SKM-1 (cell line): ENCODE measurements around the gene NELFE.
"Not testable (repeated sequence)": the region's sequence is repeated elsewhere in the genome, so short reads cannot be mapped to it uniquely, and the experiment has no call there.

ENCODE experiments used
- DNase-seq: peaks from one replicate; lab custom pipeline; 2025; ENCODE audit not compliant: unreplicated experiment; lab: John Stamatoyannopoulos, UW

Gene NELFE

DNA sequence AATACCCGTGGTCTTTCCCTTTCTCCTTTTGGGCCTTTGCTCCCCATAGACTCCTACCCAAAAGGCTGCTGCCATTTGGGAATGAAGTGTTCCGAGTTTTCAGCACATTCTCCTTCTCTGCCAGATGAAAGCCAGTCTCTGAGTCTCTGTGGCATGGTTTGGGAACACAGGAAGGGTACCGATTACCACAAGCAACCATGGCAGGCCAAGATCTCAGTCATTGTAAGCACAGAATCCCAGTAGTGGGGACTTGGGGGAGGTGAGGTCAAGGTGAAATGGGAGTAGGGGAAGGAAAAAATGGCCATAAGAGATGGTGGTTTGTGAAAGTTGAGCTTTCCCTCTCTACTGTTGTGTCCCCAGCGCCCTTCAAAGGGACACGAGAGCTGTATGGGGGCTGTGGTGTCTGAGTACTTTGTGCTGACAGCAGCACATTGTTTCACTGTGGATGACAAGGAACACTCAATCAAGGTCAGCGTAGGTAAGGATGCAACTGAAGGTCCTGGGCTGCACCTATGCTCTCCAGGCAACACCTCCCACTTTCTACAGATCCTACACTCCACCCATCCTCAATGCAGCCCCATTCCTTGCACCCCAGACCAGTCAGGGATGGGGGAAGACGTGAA, 8.7 kb downstream of the NELFE start:
- no peak for DNase-seq

DNA sequence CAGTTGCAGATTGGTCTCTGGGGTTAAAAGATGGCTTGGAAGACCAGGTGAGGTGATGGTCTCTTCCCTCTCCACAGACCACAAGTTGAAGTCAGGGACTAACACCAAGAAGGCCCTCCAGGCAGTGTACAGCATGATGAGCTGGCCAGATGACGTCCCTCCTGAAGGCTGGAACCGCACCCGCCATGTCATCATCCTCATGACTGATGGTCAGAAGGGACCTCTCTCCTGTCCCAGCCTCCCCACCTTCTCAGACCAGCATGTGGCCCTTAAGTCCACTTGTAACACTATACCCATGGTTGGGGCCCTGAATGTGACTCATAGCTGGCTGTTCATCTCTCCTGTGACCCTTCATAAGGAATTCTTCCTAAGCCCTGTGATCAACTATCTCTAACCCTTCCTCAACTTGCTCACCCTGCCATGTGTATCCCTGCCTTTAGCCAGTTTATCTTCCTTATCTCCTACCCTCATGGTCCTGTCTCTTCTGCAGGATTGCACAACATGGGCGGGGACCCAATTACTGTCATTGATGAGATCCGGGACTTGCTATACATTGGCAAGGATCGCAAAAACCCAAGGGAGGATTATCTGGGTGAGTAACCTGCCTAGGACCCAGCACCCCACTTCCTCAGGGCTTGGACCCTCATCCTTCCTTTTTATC, 9.9 kb downstream of the NELFE start:
- DNase-seq = no peak

DNA sequence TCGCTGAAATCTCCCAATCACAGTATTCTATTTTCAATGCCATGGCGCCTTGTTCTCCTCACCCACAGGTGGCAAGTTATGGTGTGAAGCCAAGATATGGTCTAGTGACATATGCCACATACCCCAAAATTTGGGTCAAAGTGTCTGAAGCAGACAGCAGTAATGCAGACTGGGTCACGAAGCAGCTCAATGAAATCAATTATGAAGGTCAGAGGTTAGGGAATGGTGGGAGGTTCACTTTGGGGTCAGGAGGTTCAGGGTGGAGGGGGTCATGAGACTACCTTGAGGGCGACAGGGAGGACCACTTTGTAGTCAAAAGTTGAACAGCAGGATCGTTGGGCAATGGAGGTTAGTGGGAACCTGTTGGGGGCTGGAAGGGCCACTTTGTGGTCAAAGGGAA, 10.5 kb downstream of the NELFE start:
- no peak for DNase-seq

DNA sequence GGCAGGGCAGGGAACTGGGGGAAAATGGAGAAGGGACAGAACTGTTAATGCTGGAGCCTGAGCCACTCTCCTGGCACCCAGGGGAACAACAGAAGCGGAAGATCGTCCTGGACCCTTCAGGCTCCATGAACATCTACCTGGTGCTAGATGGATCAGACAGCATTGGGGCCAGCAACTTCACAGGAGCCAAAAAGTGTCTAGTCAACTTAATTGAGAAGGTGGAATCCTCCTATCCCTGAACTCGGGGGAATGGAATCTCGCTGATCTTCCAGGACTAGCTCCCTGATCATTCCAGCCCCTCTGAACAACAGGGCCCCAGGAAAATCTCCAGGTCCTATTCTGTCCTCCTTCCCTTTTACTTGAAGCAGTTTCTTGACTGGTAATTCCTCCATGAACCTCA, 10.9 kb downstream of the NELFE start:
- no peak for DNase-seq

DNA sequence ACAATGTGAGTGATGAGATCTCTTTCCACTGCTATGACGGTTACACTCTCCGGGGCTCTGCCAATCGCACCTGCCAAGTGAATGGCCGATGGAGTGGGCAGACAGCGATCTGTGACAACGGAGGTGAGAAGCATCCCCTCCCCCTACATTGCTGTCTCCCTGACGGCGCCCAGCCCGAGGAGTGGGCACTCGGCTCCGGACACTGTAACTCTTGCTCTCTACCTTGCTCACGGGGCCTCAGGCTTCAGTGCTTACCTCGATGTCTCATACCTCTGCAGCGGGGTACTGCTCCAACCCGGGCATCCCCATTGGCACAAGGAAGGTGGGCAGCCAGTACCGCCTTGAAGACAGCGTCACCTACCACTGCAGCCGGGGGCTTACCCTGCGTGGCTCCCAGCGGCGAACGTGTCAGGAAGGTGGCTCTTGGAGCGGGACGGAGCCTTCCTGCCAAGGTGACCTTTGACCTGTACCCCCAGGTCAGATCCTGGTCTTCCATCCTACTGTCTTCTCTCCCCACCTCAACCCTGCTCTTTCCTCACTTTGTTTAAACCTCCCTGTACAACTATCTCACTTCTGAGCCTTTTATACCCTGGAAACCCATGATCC, 11.6 kb downstream of the NELFE start:
- DNase-seq = no peak

DNA sequence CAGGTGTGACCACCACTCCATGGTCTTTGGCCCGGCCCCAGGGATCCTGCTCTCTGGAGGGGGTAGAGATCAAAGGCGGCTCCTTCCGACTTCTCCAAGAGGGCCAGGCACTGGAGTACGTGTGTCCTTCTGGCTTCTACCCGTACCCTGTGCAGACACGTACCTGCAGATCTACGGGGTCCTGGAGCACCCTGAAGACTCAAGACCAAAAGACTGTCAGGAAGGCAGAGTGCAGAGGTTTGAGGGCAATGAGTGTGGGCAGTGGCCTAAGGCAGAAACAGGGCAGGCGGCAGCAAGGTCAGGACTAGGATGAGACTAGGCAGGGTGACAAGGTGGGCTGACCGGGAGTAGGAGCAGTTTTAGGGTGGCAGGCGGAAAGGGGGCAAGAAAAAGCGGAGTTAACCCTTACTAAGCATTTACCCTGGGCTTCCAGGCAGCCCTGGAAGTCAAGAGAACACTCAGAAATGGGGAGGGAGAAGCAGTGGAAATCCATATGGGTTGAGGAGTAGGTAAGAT, 12.3 kb downstream of the NELFE start:
- no peak for DNase-seq

DNA sequence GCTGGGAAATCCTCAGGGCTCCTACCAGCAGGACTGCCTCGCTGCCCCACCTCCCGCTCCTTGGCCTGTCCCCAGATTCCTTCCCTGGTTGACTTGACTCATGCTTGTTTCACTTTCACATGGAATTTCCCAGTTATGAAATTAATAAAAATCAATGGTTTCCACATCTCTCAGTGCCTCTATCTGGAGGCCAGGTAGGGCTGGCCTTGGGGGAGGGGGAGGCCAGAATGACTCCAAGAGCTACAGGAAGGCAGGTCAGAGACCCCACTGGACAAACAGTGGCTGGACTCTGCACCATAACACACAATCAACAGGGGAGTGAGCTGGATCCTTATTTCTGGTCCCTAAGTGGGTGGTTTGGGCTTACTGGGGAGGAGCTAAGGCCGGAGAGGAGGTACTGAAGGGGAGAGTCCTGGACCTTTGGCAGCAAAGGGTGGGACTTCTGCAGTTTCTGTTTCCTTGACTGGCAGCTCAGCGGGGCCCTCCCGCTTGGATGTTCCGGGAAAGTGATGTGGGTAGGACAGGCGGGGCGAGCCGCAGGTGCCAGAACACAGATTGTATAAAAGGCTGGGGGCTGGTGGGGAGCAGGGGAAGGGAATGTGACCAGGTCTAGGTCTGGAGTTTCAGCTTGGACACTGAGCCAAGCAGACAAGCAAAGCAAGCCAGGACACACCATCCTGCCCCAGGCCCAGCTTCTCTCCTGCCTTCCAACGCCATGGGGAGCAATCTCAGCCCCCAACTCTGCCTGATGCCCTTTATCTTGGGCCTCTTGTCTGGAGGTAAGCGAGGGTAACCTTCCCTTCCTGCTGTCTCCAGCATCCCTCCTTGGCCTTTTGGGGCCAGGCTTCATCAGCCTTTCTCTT, 13.0 kb downstream of the NELFE start, which contains the start of gene CFB:
TSS of gene CFB (plus strand) at position 589 of the 863 bp plus-strand sequence. CDS start at position 716, 127 bp downstream.
- no peak for DNase-seq

DNA sequence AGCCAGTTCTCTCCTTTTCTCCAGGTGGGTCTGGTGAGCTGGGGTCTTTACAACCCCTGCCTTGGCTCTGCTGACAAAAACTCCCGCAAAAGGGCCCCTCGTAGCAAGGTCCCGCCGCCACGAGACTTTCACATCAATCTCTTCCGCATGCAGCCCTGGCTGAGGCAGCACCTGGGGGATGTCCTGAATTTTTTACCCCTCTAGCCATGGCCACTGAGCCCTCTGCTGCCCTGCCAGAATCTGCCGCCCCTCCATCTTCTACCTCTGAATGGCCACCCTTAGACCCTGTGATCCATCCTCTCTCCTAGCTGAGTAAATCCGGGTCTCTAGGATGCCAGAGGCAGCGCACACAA, 13.6 kb downstream of the NELFE start:
- DNase-seq = no peak

DNA sequence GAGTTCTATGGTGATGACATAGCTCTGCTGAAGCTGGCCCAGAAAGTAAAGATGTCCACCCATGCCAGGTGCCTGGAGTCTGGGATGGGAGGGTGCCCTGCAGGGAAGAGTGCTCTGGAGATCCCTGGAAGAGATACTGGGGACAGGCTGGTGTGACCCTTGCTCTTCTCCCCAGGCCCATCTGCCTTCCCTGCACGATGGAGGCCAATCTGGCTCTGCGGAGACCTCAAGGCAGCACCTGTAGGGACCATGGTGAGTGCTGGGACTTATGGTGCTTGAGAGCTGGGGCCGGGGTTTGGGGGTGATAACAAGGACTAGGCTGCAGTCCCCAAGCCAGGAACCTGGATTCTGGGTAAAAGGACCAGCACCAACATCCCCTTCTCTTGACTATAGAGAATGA, 15.0 kb downstream of the NELFE start:
- DNase-seq = no peak

DNA sequence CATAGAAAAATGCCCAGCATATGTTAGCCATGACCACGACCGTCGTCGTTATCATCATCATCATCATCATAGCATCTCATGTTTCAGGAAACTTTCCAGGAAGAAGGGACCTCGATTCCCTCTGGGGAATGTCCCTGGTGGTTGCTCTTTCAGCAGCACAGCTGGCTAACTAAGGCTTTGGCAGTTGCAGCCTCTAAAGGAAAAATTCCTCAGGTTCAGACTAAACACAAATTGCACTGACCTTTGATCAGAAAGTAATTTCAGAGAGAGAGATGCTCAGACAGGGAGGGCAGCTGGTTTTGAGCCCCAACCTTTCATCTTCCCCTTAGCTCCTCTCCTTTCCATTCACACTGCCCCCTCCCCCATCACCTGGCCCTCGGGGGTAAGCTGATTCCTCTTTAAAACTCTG, 18.5 kb downstream of the NELFE start:
- DNase-seq = no peak

DNA sequence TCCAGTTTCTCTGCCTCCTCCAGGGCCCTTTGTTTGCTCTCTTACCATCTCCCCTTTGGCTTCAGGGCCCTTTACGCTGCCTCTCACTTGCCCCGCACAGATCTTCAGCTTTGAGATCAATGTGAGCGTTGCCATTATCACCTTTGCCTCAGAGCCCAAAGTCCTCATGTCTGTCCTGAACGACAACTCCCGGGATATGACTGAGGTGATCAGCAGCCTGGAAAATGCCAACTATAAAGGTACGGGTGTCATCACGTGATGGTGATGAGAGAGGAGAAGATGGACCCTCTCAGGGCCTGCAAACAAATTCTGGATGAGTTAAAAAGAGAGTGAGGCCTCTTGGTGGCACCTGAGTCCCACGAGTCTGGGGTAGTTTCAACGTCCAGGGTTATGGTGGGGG, 22.9 kb downstream of the NELFE start:
- DNase-seq = no peak

DNA sequence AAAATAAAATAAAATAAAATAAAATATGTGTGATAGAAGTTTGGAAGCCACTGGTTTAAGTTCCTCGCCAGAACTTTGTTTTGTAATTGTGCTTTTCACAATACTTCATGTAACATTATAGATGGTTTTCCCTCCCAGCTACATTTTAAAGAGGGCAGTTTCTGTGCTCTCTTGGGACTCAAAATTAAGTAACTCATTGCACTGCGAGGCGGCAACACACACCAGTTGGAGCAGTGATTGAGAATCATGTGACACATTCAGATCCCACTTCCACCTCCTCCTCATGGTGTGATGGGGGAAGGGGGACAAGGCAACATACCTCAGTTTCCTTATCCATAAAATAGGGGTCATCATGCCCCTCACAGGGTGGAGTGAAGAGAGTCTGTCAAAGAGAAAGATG, 23.8 kb downstream of the NELFE start:
- no peak for DNase-seq

DNA sequence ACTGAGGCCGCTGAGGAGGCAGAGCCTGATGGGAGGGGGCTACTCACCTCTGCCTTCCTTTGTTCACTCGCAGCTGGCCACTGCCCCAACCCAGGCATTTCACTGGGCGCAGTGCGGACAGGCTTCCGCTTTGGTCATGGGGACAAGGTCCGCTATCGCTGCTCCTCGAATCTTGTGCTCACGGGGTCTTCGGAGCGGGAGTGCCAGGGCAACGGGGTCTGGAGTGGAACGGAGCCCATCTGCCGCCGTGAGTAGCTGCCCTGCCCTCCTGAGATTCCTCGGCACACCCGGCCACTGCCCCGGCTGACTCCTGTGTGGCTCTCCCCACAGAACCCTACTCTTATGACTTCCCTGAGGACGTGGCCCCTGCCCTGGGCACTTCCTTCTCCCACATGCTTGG, 25.2 kb downstream of the NELFE start:
- no peak for DNase-seq

DNA sequence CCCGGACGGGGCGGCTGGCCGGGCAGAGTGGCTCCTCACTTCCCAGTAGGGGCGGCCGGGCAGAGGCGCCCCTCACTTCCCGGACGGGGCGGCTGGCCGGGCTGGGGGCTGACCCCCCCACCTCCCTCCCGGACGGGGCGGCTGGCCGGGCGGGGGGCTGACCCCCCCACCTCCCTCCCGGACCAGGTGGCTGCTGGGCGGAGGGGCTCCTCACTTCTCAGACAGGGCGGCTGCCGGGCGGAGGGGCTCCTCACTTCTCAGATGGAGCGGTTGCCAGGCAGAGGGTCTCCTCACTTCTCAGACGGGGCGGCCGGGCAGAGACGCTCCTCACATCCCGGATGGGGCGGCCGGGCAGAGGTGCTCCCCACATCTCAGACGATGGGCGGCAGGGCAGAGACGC, 26.6 kb downstream of the NELFE start:
- not testable (repeated sequence) for DNase-seq

DNA sequence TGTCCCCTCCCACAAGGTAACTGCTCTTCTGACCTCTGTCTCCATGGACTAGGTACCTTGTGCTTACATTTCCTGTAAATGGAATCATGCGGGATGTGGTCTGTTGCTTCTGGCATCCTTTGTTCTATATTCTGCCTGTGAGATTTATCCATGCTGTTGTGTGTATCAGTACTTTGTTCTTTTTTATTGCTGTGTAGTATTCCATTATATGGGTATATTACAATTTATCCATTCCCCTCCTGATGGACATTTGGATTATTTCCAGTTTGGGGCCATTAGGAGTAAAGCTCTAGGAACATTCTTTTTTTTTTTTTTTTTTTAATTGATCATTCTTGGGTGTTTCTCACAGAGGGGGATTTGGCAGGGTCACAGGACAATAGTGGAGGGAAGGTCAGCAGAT, 27.8 kb downstream of the NELFE start:
- no peak for DNase-seq

DNA sequence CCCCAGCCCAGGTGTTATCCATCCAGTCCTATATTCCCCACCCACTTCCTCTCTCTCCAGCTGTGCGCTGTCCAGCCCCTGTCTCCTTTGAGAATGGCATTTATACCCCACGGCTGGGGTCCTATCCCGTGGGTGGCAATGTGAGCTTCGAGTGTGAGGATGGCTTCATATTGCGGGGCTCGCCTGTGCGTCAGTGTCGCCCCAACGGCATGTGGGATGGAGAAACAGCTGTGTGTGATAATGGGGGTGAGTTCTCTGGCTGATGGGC, 30.2 kb downstream of the NELFE start:
- no peak for DNase-seq

DNA sequence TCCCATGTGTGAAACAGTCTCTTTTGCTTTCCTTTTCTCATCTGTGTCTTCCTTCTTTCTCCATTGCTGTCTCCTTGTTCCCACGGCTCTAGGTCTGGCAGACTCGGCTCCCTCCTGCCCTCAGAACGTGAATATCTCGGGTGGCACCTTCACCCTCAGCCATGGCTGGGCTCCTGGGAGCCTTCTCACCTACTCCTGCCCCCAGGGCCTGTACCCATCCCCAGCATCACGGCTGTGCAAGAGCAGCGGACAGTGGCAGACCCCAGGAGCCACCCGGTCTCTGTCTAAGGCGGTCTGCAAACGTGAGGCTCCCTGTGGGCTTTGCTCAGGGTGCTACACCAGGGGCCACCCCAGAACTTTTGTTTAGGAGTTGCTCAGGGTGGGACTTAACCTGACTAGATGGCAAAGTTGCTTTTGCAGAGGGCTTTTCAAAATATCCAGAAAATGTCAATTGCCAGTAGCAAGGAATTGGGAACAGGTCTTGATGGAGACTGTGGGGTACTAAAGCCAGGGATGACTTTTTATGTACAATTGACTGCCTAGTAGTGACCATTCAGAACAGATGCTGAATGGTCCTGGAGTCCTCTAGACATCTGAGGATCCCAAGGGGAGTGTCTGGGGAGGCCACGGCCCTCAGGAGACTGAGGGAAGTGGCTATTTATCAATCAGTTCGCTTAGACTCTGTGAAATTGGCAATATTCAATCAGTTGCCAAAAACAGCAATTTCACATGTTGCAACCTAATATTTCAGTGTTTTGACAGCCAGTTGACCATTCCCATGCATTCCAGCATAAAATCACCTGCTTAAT, 30.7 kb downstream of the NELFE start:
- no peak for DNase-seq

DNA sequence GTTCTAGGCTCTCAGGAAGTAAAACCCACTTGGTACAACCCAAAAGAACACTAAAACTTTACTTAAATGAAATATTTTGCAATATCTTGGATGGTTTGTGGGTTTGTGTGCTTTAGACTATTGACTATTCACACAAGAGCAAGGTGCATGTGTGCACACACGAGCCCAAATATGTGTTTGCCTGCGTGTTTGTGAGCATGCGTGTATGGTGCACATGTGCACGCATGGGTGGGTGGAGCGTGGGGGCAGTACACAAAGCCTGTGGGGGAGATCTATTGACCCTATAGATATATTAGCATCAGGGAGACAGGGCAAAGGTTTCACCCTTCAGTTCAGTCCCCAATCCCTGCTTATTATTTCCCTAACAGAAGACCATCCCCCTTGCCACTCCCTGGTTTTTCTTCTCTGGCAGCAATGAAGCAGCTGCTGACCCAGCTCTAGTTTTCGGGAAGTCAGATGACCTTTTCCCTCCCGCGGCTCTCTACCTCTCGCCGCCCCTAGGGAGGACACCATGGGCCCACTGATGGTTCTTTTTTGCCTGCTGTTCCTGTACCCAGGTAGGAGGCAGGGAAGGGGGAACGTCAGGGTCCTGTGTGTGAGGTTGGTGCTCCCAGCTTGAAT, 31.4 kb downstream of the NELFE start, which contains the start of gene C2:
TSS of gene C2 (plus strand) at position 476 of the 621 bp plus-strand sequence. CDS start at position 512, 36 bp downstream.
- no peak for DNase-seq

DNA sequence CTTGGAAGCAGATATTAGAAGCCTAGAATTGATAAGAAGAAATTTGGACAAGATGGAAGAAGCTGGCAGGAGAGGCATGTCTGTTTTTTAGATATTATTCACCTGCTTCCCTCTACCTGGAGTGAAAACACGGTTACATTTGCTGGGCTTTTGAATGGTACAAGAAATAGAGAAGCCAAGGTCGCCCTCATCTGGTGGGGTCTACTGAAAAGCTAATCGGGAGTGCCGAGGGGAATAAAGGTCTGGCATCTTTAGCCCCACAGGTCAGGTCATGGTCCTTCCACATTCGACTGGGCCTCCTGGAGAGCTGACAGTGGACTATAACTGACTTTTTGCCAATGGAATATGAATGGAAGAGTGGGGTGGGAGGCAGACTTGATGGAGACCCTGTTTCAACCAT, 35.8 kb downstream of the NELFE start:
- no peak for DNase-seq

DNA sequence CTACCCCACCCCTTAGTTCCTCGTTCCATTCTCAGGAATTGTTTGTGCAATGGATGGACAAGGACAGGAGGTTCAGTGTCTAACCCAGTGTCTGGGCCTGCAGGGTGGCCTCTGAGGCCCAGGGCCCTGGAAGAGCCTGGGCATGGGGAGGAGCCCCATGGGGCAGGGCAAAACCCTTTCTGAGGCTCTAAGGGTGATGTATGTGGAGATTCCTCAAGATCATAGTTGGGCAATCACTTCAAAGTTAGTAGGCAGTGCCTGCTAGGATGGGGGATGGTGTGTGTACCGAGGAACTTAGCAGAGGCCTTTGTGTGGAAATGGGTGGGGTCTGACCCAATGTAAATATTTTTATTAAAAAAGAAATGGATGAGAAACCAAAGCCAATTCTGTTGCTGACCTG, 38.0 kb downstream of the NELFE start:
- DNase-seq = no peak
